GM04504 (cell line): ENCODE measurements around the gene FADS3.

ENCODE experiments used
- DNase-seq: peaks from one replicate; pipeline ENCODE4 v3.0.0-alpha.2; 2012; ENCODE audit warnings: low read depth

The FADS3 gene

GRCh38 chr11:61913699-61914395, 22.5 kb upstream of the FADS3 start:
- DNase-seq = no peak

GRCh38 chr11:61912991-61913698, 21.8 kb upstream of the FADS3 start:
- DNase-seq = no peak

GRCh38 chr11:61912530-61912898, 21.2 kb upstream of the FADS3 start:
- DNase-seq = no peak

GRCh38 chr11:61911701-61912529, 20.6 kb upstream of the FADS3 start:
- DNase-seq = no peak

GRCh38 chr11:61911128-61911700, 19.9 kb upstream of the FADS3 start:
- no peak for DNase-seq

- DNase-seq = no peak
These were observed 19.1 kb upstream of the FADS3 start for GRCh38 chr11:61910187-61911127.

GRCh38 chr11:61908730-61909316, 17.5 kb upstream of the FADS3 start:
- DNase-seq = no peak

- DNase-seq = no peak
These were observed 16.8 kb upstream of the FADS3 start for GRCh38 chr11:61907871-61908729.

GRCh38 chr11:61907282-61907681, 15.9 kb upstream of the FADS3 start:
- DNase-seq = no peak

- no peak for DNase-seq
These were observed 15.2 kb upstream of the FADS3 start for GRCh38 chr11:61906522-61906909.

- no peak for DNase-seq
These were observed 14.6 kb upstream of the FADS3 start for GRCh38 chr11:61905801-61906521.

GRCh38 chr11:61905067-61905696, 13.8 kb upstream of the FADS3 start:
- DNase-seq = no peak

GRCh38 chr11:61904539-61905048, 13.2 kb upstream of the FADS3 start:
- DNase-seq = no peak

- DNase-seq = no peak
These were observed 12.5 kb upstream of the FADS3 start for GRCh38 chr11:61903845-61904244.

GRCh38 chr11:61902313-61902712, 11.0 kb upstream of the FADS3 start:
- DNase-seq = no peak

GRCh38 chr11:61901397-61901796, 10.1 kb upstream of the FADS3 start:
- no peak for DNase-seq

GRCh38 chr11:61900251-61900650, 8.9 kb upstream of the FADS3 start:
- no peak for DNase-seq

GRCh38 chr11:61899146-61899841, 7.9 kb upstream of the FADS3 start:
- no peak for DNase-seq
